NCI-H187 (cell line): ENCODE results near the gene ABCF1.

Experiments
- DNase-seq, 2 experiments: peaks; one replicate each; lab custom pipeline; 2025; lab: John Stamatoyannopoulos, UW

Gene ABCF1

GRCh38 chr6:30626484-30627366 lies 55.5 kb downstream of the ABCF1 start, which contains the start of gene ATAT1:
Gene ATAT1, plus strand, starts transcription at chr6:30626874.
- DNase-seq: peak; percentile 47 to 58

- no peak for DNase-seq
Observed at GRCh38 chr6:30635834-30636233, 64.6 kb downstream of the ABCF1 start.

- no peak for DNase-seq
Observed at GRCh38 chr6:30640481-30640880, 69.2 kb downstream of the ABCF1 start.

- DNase-seq: no peak
Observed at GRCh38 chr6:30641048-30641447, 69.8 kb downstream of the ABCF1 start.
